ENCODE measurements around the gene ROR1.

GRCh38 chr1:63914706-63915105 lies 140.9 kb downstream of the ROR1 start:
- no peak for TF ChIP-seq CTCF (IDR thresholded peaks at IDR 0.05)
- no peak for TF ChIP-seq JUND (IDR thresholded peaks at IDR 0.05)
- no peak for TF ChIP-seq YY1 (IDR thresholded peaks at IDR 0.05; ENCODE audit: low read depth)
- TF ChIP-seq, protein P1, sequence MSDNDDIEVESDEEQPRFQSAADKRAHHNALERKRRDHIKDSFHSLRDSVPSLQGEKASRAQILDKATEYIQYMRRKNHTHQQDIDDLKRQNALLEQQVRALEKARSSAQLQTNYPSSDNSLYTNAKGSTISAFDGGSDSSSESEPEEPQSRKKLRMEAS (IDR thresholded peaks at IDR 0.05; ENCODE audit: low read depth): no peak
- TF ChIP-seq CHD2 (IDR thresholded peaks at IDR 0.05; ENCODE audit: low read length, partially characterized antibody): no peak
- no peak for TF ChIP-seq GABPA (IDR thresholded peaks at IDR 0.05; ENCODE audit: low read depth)
- TF ChIP-seq REST (IDR thresholded peaks at IDR 0.05; ENCODE audit: low read depth, low read length): no peak
